GM13976 (cell line): ENCODE measurements around the gene RASA1.

Source experiments
- DNase-seq: peaks from one replicate; pipeline ENCODE4 v3.0.0; 2012; ENCODE audit warnings: low spot score
- in situ Hi-C: fragments of 300-500 bp; cut with MboI; formaldehyde crosslinking; loops from one replicate; pipeline ENCODE4 v1.12.0; 2022; ENCODE audit warnings: low sequenced_read_pairs, mixed read lengths, inconsistent platforms; ENCODE audit not compliant: unreplicated experiment
- TF ChIP-seq, protein P1 (sequence below): IDR thresholded peaks from 2 replicates; pipeline ENCODE4 v1.5.1; 2012; ENCODE audit warnings: borderline replicate concordance, mild to moderate bottlenecking; ENCODE audit not compliant: insufficient read depth; ENCODE audit errors: extremely low read depth, missing control alignments, control extremely low read depth

The RASA1 gene

DNA sequence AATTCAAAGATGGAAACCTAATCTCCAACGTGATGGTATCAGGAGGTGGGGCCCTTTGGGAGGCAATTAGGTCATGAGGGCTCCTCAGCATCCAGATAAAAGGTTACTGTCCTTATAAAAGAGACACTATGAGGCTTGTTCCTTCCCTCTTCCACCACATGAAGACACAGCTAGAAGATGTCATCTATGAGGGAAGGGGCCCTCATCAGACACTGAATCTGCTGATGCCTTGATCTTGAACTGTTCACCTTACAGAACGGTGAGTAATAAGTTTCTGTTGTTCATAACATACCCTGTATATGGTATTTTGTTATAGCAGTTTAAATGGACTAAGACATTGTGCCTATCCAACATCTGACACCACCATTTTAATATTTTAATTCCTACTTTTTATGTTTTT, 164.8 kb downstream of the RASA1 start:
- in situ Hi-C loops = no loop called here
- TF ChIP-seq, protein P1, sequence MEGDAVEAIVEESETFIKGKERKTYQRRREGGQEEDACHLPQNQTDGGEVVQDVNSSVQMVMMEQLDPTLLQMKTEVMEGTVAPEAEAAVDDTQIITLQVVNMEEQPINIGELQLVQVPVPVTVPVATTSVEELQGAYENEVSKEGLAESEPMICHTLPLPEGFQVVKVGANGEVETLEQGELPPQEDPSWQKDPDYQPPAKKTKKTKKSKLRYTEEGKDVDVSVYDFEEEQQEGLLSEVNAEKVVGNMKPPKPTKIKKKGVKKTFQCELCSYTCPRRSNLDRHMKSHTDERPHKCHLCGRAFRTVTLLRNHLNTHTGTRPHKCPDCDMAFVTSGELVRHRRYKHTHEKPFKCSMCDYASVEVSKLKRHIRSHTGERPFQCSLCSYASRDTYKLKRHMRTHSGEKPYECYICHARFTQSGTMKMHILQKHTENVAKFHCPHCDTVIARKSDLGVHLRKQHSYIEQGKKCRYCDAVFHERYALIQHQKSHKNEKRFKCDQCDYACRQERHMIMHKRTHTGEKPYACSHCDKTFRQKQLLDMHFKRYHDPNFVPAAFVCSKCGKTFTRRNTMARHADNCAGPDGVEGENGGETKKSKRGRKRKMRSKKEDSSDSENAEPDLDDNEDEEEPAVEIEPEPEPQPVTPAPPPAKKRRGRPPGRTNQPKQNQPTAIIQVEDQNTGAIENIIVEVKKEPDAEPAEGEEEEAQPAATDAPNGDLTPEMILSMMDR = no peak
- DNase-seq = no peak

DNA sequence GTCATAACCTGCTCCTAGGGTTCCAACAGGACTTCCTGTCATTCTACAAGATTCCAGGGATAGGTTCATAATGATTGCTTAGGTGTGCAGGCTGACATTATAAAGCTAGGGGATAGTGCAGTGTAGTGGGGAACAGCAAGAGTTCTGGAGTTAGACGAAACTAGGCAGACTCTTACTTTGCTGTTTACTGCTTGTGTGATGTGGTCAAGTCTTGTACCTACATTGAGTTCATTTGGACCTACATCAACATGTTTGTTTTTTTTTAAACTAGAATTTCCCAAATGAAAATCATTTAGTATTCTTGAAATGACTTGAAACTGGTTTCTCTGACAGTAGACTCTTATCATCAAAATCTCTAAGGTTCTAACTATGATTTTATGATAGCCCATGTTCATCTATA, 166.3 kb downstream of the RASA1 start:
- in situ Hi-C loops = no loop called here
- TF ChIP-seq, protein P1 = no peak
- DNase-seq = no peak

DNA sequence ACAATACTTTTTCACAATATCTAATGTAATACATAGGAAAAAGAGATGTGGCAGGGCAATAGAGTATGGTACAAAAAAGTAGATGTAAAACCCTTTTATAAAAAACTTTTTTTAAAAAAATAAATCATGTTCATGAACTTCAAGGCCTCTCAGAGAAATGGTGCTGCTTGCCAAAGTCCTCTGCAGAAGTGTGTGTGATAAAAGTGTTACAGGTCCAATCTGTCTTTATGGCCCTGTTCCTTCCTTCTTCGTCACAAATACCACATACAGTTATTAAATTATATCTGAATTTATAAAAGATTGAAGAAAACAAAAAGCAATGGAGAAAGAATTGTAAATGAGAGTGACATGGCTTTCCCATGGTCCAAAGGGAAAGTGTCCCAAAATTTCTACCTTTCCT, 166.8 kb downstream of the RASA1 start:
- DNase-seq = no peak
- in situ Hi-C loops = no loop called here
- TF ChIP-seq, protein P1 = no peak

DNA sequence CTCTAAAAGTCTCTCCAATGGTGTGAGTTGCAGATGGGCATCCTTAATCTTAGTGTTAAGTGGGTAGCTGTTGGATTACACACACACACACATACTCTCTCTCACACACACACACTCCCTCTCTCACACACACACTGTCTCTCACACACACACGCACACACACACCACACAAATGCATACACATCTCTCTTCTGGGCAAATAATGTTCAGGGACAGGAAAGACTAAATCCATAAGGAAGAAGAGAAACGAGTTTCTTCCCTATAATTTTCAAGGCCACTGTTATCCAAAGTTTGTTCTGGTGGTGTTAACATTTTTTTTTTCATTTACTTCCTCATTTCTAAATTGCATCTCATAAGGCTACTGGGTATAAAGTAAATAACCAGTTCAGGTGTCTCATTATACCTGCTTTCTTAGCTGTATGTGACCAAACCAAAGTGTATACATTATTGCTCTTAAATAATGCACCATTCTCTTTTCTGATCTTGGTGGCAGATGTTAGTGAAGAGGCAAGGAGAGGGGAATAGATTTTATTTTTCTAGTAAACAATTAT, 167.5 kb downstream of the RASA1 start:
- DNase-seq = no peak
- in situ Hi-C loops = no loop called here
- TF ChIP-seq, protein P1 = no peak

DNA sequence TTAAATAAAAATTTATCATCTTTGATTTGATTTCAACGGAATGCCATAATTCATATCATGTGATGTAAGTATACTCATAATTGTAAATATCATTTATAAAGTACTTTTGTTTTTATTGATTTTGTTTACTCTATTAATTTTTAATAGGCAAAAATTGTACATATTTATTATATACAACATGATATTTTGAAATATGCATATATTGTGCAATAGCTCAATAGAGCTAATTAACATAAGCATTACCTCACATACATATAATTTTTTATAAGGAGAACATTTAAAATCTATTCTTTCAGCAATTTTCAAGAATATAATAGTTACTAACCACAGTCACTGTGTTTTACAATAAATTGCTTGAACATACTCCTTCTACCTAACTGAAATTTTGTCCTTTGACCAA, 170.0 kb downstream of the RASA1 start:
- TF ChIP-seq, protein P1 = no peak
- DNase-seq = no peak
- in situ Hi-C loops = no loop called here

- TF ChIP-seq, protein P1 = no peak
- no peak for DNase-seq
- in situ Hi-C loops = no loop called here
Measured at GRCh38 chr5:87438231-87438630, 170.5 kb downstream of the RASA1 start.
